Coronary artery (tissue), 2 donors: Measurements from ENCODE around the gene PPP1R12B.
"Not testable (repeated sequence)": the region's sequence is repeated elsewhere in the genome, so short reads cannot be mapped to it uniquely, and the experiment has no call there.

Experiments
- DNase-seq: peaks from one replicate; pipeline ENCODE4 v3.0.0-alpha.2; 2017; ENCODE audit warnings: low spot score
- H3K27ac ChIP-seq, 2 donors: fragments of 200-600 bp; sonication (generic); one replicate each; pipeline ENCODE4 v1.5.1; 2016 to 2019
- H3K4me3 ChIP-seq: fragments of 200-600 bp; sonication (generic); 2 replicates; pipeline ENCODE4 v1.5.1; 2016; ENCODE audit warnings: mild to moderate bottlenecking, moderate library complexity
- TF ChIP-seq, protein P1 (sequence below): fragments of 200-600 bp; sonication (generic); IDR thresholded peaks from one replicate; pipeline ENCODE4 v1.5.1; 2019; ENCODE audit warnings: antibody characterized with exemption

PPP1R12B gene

DNA sequence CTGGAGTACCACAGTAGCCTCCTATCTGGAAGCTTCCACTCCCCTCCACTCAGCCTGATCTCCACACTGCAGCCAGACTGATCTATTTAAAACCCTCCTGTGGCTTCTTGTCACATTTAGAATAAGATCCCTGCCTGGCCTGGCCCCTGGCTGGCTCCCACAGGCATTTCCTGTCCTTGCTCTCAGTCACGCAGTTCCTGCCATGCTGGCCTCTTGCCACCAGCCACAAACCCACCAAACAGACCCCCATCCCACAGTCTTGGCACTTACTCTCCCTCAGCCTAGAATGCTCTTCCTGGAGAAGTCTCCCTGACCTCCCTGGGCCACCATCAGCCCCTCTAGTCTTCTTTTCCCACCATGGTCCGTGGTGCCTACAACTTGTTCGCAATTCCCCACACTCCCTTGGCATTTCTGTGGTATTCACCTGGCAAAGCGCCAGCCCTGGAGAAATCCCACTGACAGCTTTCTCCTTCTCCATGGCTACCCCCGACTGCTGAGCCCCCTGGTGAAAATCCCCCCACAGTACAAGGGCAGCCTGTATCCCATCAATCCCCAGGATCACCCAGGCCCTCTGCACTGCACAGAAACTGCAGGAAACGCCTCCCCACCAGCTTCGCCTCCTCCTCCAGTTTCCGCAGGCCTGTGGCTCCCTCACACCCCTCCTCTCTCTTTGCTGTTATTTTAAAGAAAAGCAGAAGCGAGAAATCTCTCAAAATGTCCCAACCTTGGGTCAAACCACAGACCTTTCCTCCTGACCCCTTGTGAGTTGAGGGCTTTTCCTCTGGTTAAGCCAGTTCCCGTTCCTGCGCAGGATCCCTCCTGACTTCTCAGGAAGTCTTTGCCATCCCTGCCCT lies 267.2 kb downstream of the PPP1R12B start:
- Histone ChIP-seq H3K4me3 (no peak overlapping the region), H3K27ac (peak overlapping the region; percentile 25 to 73)
- DNase-seq: no peak
- TF ChIP-seq, protein P1, sequence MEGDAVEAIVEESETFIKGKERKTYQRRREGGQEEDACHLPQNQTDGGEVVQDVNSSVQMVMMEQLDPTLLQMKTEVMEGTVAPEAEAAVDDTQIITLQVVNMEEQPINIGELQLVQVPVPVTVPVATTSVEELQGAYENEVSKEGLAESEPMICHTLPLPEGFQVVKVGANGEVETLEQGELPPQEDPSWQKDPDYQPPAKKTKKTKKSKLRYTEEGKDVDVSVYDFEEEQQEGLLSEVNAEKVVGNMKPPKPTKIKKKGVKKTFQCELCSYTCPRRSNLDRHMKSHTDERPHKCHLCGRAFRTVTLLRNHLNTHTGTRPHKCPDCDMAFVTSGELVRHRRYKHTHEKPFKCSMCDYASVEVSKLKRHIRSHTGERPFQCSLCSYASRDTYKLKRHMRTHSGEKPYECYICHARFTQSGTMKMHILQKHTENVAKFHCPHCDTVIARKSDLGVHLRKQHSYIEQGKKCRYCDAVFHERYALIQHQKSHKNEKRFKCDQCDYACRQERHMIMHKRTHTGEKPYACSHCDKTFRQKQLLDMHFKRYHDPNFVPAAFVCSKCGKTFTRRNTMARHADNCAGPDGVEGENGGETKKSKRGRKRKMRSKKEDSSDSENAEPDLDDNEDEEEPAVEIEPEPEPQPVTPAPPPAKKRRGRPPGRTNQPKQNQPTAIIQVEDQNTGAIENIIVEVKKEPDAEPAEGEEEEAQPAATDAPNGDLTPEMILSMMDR: no peak

DNA sequence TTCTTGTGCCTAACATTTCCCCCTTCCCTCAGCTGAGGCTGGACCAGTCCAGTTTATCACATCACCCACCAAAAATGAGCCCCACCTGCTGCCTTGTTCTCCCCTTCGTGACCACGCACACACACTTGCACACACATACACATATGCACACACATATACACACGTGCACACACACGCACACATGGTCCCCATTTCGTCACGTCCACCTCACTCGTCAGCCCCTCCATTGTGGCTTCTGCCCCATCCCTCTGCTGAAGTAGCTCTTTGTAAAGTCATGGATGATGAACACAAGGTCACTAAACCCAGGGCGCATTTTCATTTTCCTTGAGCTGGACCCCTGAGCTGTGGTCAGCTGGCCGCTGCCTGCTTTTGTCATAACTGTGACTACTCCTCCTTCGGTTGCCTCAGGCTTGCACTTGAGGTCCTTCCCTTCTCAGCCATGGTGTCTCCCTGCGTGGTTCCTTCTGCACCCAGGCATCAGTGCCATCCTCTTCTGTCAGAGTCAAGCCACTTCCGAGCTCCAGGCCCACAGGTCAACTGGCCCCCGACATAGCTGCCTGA lies 267.9 kb downstream of the PPP1R12B start:
- H3K27ac ChIP-seq: peak overlapping the region in 1 of 2 donors; percentile 73
- DNase-seq: no peak
- TF ChIP-seq, protein P1: no peak

DNA sequence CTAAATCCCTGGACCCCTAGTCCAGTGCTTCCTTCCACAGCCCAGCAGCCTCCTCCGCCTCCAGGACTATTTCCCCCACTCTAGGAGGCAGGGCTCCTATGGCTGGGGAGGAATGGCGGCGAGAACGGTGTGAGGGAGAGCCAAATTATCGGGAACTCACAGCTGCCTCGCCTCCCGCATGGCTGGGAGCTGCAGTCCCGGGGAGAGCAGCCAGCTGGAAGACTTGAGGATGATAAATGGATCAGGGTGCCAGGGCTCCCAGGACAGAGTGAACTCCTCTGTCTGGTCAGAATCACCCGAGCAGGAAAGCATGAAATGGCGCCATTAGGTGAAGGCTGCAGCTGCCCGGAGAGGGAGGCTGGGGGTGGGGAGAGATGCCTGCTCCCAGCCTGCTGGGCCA lies 270.5 kb downstream of the PPP1R12B start:
- not testable (repeated sequence) for H3K4me3 ChIP-seq, DNase-seq
- peak overlapping the region in 1 of 2 donors; percentile 32 for H3K27ac ChIP-seq

More for the DNA sequence above, 267.9 kb downstream of the PPP1R12B start:
- no peak overlapping the region for H3K4me3 ChIP-seq

DNA sequence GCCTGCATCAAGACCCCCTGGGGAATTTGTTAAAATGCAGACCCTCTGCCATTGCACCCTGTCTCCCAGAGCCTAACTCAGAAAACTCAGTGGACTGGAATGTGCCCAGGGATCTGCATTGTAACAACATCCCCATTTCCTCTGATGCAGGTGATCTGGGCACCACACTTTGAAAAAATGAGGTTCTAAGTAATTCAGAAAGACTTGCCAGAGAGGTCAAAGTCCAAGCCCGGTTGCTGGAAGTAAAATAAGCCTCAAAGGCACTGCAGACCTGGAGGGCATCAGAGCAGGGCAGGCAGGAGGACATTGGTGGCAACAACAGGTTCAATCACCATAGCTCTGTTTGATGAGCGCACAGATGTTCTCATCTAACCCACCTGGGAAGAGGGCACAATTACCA lies 271.0 kb downstream of the PPP1R12B start:
- no peak for DNase-seq
- no peak overlapping the region for H3K27ac ChIP-seq
- TF ChIP-seq, protein P1: no peak
- H3K4me3 ChIP-seq: no peak overlapping the region

DNA sequence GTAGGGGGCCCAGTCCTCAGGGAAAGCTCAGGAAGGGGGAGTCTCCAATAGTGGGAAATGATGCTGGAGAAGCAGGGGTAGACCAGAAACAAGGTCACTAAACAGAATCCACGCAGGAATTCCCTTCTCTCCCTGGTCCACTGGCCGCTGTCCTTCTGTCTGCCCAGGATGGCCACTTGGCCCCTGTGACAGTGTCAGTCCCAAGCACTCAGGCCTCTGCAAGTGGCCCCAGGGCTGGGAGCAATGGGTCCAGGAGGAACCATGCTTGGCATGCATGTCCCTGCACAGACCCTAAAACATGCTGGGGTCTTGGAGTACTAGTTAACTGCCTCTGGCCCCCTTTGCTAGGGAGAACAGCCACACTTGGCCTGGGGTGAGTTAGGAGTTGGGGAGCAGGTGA lies 271.5 kb downstream of the PPP1R12B start:
- H3K27ac ChIP-seq, H3K4me3 ChIP-seq, DNase-seq: not testable (repeated sequence)

DNA sequence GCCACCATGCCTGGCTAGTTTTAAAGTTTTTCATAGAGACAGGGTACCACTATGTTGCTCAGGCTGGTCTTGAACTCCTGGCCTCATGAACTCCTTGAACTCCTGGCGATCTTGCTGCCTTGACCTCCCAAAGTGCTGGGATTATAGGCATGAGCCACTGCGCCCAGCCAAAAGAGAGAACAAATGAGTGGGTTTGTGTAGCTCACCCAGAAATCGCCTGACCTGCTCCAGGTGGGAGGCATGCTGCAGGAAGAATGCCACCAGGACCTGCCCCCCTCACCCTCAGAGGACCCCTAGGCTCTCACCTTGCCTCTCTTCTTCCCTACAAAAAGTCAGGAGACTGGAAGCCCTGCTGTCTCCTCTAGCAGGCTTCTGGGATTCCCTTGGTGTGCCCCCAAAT lies 272.9 kb downstream of the PPP1R12B start:
- DNase-seq: no peak

DNA sequence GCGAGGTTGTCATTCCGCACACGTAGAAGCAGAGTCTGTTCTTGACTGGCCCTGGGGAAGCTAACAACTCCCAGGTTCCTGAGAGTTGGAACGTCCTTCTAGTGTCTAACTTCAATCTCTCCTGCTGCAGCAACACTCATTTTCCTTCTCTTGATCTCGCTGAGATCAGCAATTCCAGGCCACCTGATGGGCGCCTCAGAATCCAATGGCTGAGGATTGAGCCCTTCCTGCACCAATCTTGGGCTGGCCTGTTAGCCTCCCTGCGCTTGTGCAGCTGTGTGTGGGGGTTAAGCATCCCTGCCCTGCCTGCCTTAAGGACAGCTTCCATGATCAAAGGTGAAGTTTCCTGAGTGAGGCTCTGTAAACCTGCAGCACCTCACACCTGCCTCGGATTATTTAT lies 273.9 kb downstream of the PPP1R12B start:
- DNase-seq: no peak
- Histone ChIP-seq H3K27ac (peak overlapping the region in 1 of 2 donors; percentile 74), H3K4me3 (no peak overlapping the region)
- TF ChIP-seq, protein P1: no peak

More for the DNA sequence above, 272.9 kb downstream of the PPP1R12B start:
- H3K27ac ChIP-seq: no peak overlapping the region
- H3K4me3 ChIP-seq: no peak overlapping the region
- TF ChIP-seq, protein P1: no peak

DNA sequence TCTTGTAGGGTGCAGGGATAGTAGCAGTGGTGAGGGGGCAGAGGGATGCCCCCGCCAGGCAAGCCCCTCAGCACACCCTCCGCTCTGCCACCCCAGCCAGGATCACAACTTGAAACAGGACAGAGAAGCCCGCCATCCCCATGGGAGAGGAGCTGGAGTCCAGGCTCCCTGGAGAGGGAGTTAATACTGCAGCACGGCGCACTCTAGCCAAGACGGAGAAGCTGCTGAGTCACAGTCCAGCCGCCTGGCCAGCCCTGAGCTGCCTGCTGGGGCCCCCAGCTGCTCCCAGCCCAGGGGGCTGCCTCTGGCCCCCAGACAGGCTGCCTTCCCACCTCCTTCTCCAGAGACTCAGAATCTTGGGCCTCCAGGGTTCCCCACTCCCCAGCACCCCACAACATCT lies 274.6 kb downstream of the PPP1R12B start:
- TF ChIP-seq, protein P1: no peak
- peak overlapping the region; percentile 53 for H3K4me3 ChIP-seq
- no peak for DNase-seq
- peak overlapping the region; percentile 64 to 74 for H3K27ac ChIP-seq

DNA sequence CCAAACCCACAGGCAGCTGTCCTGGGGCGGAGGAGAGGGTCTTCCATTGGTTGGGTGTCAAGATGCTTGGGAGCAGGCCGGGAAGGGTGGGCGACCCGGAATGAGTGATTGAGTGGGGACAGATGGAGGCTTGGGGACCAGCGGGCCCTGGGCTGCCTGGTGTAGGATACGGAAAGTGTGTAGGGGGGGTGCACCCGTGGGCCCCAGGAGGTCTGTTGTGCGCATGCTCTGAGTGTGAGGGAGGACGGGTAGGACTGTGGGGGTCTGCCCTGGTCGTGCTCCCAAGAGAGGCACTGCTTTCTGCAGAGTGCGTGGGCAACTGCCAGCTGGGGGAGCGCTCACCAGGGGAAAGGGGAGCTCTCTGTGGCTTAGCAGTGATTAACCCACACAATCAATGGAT lies 275.0 kb downstream of the PPP1R12B start:
- not testable (repeated sequence) for DNase-seq
- H3K4me3 ChIP-seq: peak overlapping the region; percentile 53
- H3K27ac ChIP-seq: peak overlapping the region; percentile 64 to 74
